ENCODE data around the gene SLC5A10. TPM values are rescaled to one million over a fixed set of nuclear protein-coding genes. Genes with fewer than 3 reads are reported as not detected.

SLC5A10 gene
- total RNA-seq, 1 donor from 2014 or later, result not detected

- TF ChIP-seq CTCF (IDR thresholded peaks at IDR 0.05), result no peak
- no peak overlapping the region for H3K4me3 Mint-ChIP-seq
- no peaks in the 10 kb centered on the region for H3K4me1 Mint-ChIP-seq
- H3K9me3 Mint-ChIP-seq, result no peaks in the 10 kb centered on the region
- H3K27me3 Mint-ChIP-seq, result no peaks in the 10 kb centered on the region
- DNase-seq (no peak), ATAC-seq (ENCODE audit: low read depth) (no peak)
- peaks cover 58% of the 10 kb centered on the region for H3K36me3 Mint-ChIP-seq (ENCODE audit: low read depth)
- ChIA-PET CTCF (interaction anchor here (1.4 kb wide), 1 partner anchor 14 kb away, joined by 6 read pairs; no protein-coding TSS in a partner anchor), POLR2A (no interaction called here)
- intact Hi-C loops (cut with micrococcal nuclease), result no loop called here
- no peak overlapping the region for H3K27ac Mint-ChIP-seq
Observed at GRCh38 chr17:18974407-18975149, 22.6 kb downstream of the SLC5A10 start.

- intact Hi-C loops (cut with micrococcal nuclease), result no loop called here
- POLR2A ChIA-PET, result no interaction called here
Observed at GRCh38 chr17:18975597-18975996, 23.6 kb downstream of the SLC5A10 start.

GRCh38 chr17:18976201-18976600 is 24.2 kb downstream of the SLC5A10 start:
- POLR2A ChIA-PET, result no interaction called here
- no peak for TF ChIP-seq CTCF (IDR thresholded peaks at IDR 0.05)
- ATAC-seq (ENCODE audit: low read depth), result no peak
- Mint-ChIP-seq H3K27ac (no peak overlapping the region), H3K27me3 (no peaks in the 10 kb centered on the region), H3K9me3 (no peaks in the 10 kb centered on the region), H3K36me3 (ENCODE audit: low read depth) (peaks cover 60% of the 10 kb centered on the region), H3K4me1 (no peaks in the 10 kb centered on the region), H3K4me3 (no peak overlapping the region)
- no peak for DNase-seq
- intact Hi-C loops (cut with micrococcal nuclease), result no loop called here
- CTCF ChIA-PET, result no interaction called here

More at GRCh38 chr17:18975597-18975996, 23.6 kb downstream of the SLC5A10 start:
- no peaks in the 10 kb centered on the region for H3K27me3 Mint-ChIP-seq
- TF ChIP-seq CTCF (IDR thresholded peaks at IDR 0.05), result no peak
- no peak for ATAC-seq (ENCODE audit: low read depth)
- CTCF ChIA-PET, result interaction anchor here (1.4 kb wide), 1 partner anchor 15 kb away, joined by 6 read pairs; no protein-coding TSS in a partner anchor
- no peaks in the 10 kb centered on the region for H3K4me1 Mint-ChIP-seq
- peaks cover 61% of the 10 kb centered on the region for H3K36me3 Mint-ChIP-seq (ENCODE audit: low read depth)
- no peak overlapping the region for H3K27ac Mint-ChIP-seq
- H3K9me3 Mint-ChIP-seq, result no peaks in the 10 kb centered on the region
- no peak overlapping the region for H3K4me3 Mint-ChIP-seq
- DNase-seq, result no peak

- no peaks in the 10 kb centered on the region for H3K9me3 Mint-ChIP-seq
- ChIA-PET CTCF (no interaction called here), POLR2A (no interaction called here)
Observed at GRCh38 chr17:18977021-18977420, 25.1 kb downstream of the SLC5A10 start.

More at GRCh38 chr17:18977021-18977420, 25.1 kb downstream of the SLC5A10 start:
- H3K4me3 Mint-ChIP-seq, result no peak overlapping the region
- H3K36me3 Mint-ChIP-seq (ENCODE audit: low read depth), result peaks cover 57% of the 10 kb centered on the region
- no peak for ATAC-seq (ENCODE audit: low read depth)
- H3K27me3 Mint-ChIP-seq, result no peaks in the 10 kb centered on the region
- no peak for TF ChIP-seq CTCF (IDR thresholded peaks at IDR 0.05)
- intact Hi-C loops (cut with micrococcal nuclease), result no loop called here
- no peaks in the 10 kb centered on the region for H3K4me1 Mint-ChIP-seq
- no peak for DNase-seq
- H3K27ac Mint-ChIP-seq, result no peak overlapping the region

All from activated B cell treated with CpG ODN at 0.5 μM for 24 hours (primary cell).